Panc1 (cell line): ENCODE data around the gene ACAT2. TPM values are rescaled to one million over a fixed set of nuclear protein-coding genes. Genes with fewer than 3 reads are reported as not detected.
"Not testable (repeated sequence)": the region's sequence is repeated elsewhere in the genome, so short reads cannot be mapped to it uniquely, and the experiment has no call there.

Source experiments
- ATAC-seq: fragments of 200-7000 bp; cut with Tn5 transposase; 2 replicates; pipeline ENCODE4 v1.9.1; 2020; ENCODE audit warnings: mild to moderate bottlenecking, moderate library complexity
- BruUV-seq: library from RNA; stranded (reverse); fragments of 400-500 nt; replicated peaks from 2 replicates; lab custom pipeline; 2021; lab: Mats Ljungman, UMichigan
- CTCF ChIA-PET: fragments of 300-600 bp; sonication (Branson Sonifier 250); formaldehyde crosslinking; loops from one replicate; lab custom pipeline; 2022; ENCODE audit warnings: antibody characterized with exemption; lab: Charles Lee
- POLR2A ChIA-PET: fragments of 300-600 bp; sonication (Branson Sonifier 250); formaldehyde crosslinking; loops from one replicate; lab custom pipeline; 2022; ENCODE audit warnings: antibody characterized with exemption; lab: Charles Lee
- DNase-seq: peaks from one replicate; pipeline ENCODE4 v3.0.0-alpha.2; 2010; ENCODE audit warnings: low read depth, low spot score
- H3K27ac ChIP-seq: 2 replicates; pipeline ENCODE4 v1.5.1; 2011; ENCODE audit warnings: mild to moderate bottlenecking, low read length, inconsistent platforms
- H3K27me3 ChIP-seq: fragments of 200-500 bp; sonication (Bioruptor generic); 2 replicates; pipeline ENCODE4 v1.6.0; 2014; ENCODE audit warnings: low read length, inconsistent platforms; ENCODE audit not compliant: control insufficient read depth, insufficient read depth
- H3K36me3 ChIP-seq: fragments of 200-500 bp; sonication (Bioruptor generic); 2 replicates; pipeline ENCODE4 v1.5.1; 2014; ENCODE audit warnings: inconsistent platforms, mild to moderate bottlenecking, low read length, moderate library complexity; ENCODE audit not compliant: control insufficient read depth, insufficient read depth
- H3K4me1 ChIP-seq: 2 replicates; pipeline ENCODE4 v1.5.1; 2011; ENCODE audit warnings: inconsistent platforms, mild to moderate bottlenecking, low read length, moderate library complexity; ENCODE audit not compliant: control insufficient read depth, insufficient read depth
- H3K4me3 ChIP-seq, 2 experiments: 2 replicates each; pipeline ENCODE4 v1.5.1; 2011 to 2012; ENCODE audit warnings: low read depth in 2 of 2, low read length in 2 of 2, mild to moderate bottlenecking in 2 of 2, inconsistent platforms in 1 of 2, moderate library complexity in 1 of 2
- H3K9me3 ChIP-seq: fragments of 200-500 bp; sonication (Bioruptor generic); 2 replicates; pipeline ENCODE4 v1.5.1; 2014; ENCODE audit warnings: low read depth, mild to moderate bottlenecking, inconsistent platforms, low read length, moderate library complexity; ENCODE audit not compliant: control insufficient read depth, insufficient read depth
- CTCF ChIP-seq: fragments of 450-650 bp; IDR thresholded peaks from 2 replicates; pipeline ENCODE4 v1.5.1; 2017; ENCODE audit warnings: mild to moderate bottlenecking
- POLR2AphosphoS5 ChIP-seq: IDR thresholded peaks from 2 replicates; pipeline ENCODE4 v1.6.1; 2012; ENCODE audit warnings: mild to moderate bottlenecking, low read depth, low read length, moderate library complexity
- SIN3A ChIP-seq: IDR thresholded peaks from 2 replicates; pipeline ENCODE4 v1.6.1; 2012; ENCODE audit warnings: low read depth, mild to moderate bottlenecking, low read length, moderate library complexity, borderline replicate concordance; ENCODE audit not compliant: insufficient read depth
- TCF7L2 ChIP-seq: IDR thresholded peaks from 2 replicates; pipeline ENCODE4 v1.6.1; 2011; ENCODE audit warnings: mild to moderate bottlenecking, low read depth, low read length, inconsistent platforms
- in situ Hi-C: cut with HindIII; loops from 2 replicates; pipeline ENCODE4 v1.10.0; 2016; ENCODE audit warnings: low sequenced_read_pairs, low pct_unique_long_range_greater_than_20kb
- intact Hi-C: fragments of 100-400 bp; cut with micrococcal nuclease; formaldehyde crosslinking; loops from one replicate; pipeline ENCODE4 v1.10.0; 2022; ENCODE audit not compliant: unreplicated experiment
- total RNA-seq: library from RNA; stranded (reverse); gene quantifications from one replicate; pipeline ENCODE4 v1.2.1, GENCODE V29; 2021; ENCODE audit not compliant: unreplicated experiment
- TF ChIP-seq, protein P1 (sequence below), 2 experiments: IDR thresholded peaks; 2 replicates each; pipeline ENCODE4 v1.6.1; 2011 to 2012; ENCODE audit warnings: low read depth in 2 of 2, control low read depth in 1 of 2, low read length in 1 of 2, mild to moderate bottlenecking in 1 of 2, moderate library complexity in 1 of 2; ENCODE audit not compliant: insufficient read depth in 1 of 2

ACAT2 gene
- total RNA-seq, 1 experiment from 2014 or later = 112 TPM

GRCh38 chr6:159720708-159721107 lies 41.1 kb upstream of the ACAT2 start:
- Histone ChIP-seq H3K27me3 (no peaks in the 10 kb centered on the region), H3K4me3 (no peak overlapping the region), H3K36me3 (no peaks in the 10 kb centered on the region; the same call in 1 of the 2 replicates), H3K4me1 (peaks cover 9% of the 10 kb centered on the region; the same call in 1 of the 2 replicates), H3K9me3 (no peaks in the 10 kb centered on the region), H3K27ac (no peak overlapping the region)
- POLR2A ChIA-PET = interaction anchor here (0.6 to 0.7 kb wide), 2 partner anchors 9 to 29 kb away, joined by 3 to 16 read pairs; no protein-coding TSS in a partner anchor
- no peak for DNase-seq
- no TSS peak for BruUV-seq
- CTCF ChIA-PET = interaction anchor here (0.7 kb wide), 4 partner anchors 41 to 678 kb away, joined by 5 to 10 read pairs (median 6); partner anchors contain the start of gene ACAT2
- in situ Hi-C loops (no loop called here), intact Hi-C loops (no loop called here)
- no peak; the same call in 1 of the 2 replicates for ATAC-seq
- TF ChIP-seq CTCF (peak; percentile 68), POLR2AphosphoS5 (no peak)

DNA sequence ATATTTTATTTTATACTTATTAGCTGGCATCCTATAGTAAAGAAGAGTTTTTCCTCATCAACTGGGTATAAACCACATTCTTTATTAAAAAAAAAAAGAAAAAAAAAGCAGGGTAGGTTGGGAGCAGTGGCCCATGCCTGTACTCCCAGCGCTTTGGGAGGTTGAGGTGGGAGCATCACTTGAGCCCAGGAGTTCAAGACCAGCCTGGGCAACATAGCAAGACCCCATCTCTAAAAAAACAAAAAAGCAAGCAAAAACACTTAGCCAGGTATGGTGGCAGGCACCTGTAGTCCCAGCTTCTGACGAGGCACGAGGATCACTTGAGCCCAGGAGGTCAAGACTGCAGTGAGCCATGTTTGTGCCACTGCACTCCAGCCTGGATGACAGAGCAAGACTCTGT lies 39.9 kb upstream of the ACAT2 start:
- DNase-seq, intact Hi-C loops, CTCF ChIA-PET, H3K4me3 ChIP-seq, POLR2A ChIA-PET, H3K27me3 ChIP-seq, BruUV-seq, H3K4me1 ChIP-seq, in situ Hi-C loops, H3K27ac ChIP-seq, H3K9me3 ChIP-seq, H3K36me3 ChIP-seq, ATAC-seq: not testable (repeated sequence)

GRCh38 chr6:159722655-159723054 lies 39.2 kb upstream of the ACAT2 start:
- no peak overlapping the region for H3K4me3 ChIP-seq
- DNase-seq (no peak), ATAC-seq (no peak)
- H3K27ac ChIP-seq = no peak overlapping the region
- no peaks in the 10 kb centered on the region for H3K9me3 ChIP-seq
- intact Hi-C loops (no loop called here), in situ Hi-C loops (no loop called here)
- POLR2A ChIA-PET = no interaction called here
- CTCF ChIA-PET = no interaction called here
- H3K4me1 ChIP-seq = peaks cover 9% of the 10 kb centered on the region; the same call in 1 of the 2 replicates
- peaks cover 5% of the 10 kb centered on the region; the same call in 1 of the 2 replicates for H3K36me3 ChIP-seq
- BruUV-seq = TSS peak; percentile 11
- TF ChIP-seq CTCF (no peak), SIN3A (no peak), POLR2AphosphoS5 (no peak), TCF7L2 (no peak)
- TF ChIP-seq, protein P1, sequence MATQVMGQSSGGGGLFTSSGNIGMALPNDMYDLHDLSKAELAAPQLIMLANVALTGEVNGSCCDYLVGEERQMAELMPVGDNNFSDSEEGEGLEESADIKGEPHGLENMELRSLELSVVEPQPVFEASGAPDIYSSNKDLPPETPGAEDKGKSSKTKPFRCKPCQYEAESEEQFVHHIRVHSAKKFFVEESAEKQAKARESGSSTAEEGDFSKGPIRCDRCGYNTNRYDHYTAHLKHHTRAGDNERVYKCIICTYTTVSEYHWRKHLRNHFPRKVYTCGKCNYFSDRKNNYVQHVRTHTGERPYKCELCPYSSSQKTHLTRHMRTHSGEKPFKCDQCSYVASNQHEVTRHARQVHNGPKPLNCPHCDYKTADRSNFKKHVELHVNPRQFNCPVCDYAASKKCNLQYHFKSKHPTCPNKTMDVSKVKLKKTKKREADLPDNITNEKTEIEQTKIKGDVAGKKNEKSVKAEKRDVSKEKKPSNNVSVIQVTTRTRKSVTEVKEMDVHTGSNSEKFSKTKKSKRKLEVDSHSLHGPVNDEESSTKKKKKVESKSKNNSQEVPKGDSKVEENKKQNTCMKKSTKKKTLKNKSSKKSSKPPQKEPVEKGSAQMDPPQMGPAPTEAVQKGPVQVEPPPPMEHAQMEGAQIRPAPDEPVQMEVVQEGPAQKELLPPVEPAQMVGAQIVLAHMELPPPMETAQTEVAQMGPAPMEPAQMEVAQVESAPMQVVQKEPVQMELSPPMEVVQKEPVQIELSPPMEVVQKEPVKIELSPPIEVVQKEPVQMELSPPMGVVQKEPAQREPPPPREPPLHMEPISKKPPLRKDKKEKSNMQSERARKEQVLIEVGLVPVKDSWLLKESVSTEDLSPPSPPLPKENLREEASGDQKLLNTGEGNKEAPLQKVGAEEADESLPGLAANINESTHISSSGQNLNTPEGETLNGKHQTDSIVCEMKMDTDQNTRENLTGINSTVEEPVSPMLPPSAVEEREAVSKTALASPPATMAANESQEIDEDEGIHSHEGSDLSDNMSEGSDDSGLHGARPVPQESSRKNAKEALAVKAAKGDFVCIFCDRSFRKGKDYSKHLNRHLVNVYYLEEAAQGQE (IDR thresholded peaks at IDR 0.05; ENCODE audit: insufficient read depth in 1 of 2, low read depth in 2 of 2, low read length in 1 of 2) = no peak
- no peaks in the 10 kb centered on the region for H3K27me3 ChIP-seq
